ENCODE results near the gene GNE. TPM values are rescaled to one million over a fixed set of nuclear protein-coding genes. Genes with fewer than 3 reads are reported as not detected.
"Not testable (repeated sequence)": the region's sequence is repeated elsewhere in the genome, so short reads cannot be mapped to it uniquely, and the experiment has no call there.

Gene GNE
- total RNA-seq, 1 donor from 2014 or later = 13.7 TPM

DNA sequence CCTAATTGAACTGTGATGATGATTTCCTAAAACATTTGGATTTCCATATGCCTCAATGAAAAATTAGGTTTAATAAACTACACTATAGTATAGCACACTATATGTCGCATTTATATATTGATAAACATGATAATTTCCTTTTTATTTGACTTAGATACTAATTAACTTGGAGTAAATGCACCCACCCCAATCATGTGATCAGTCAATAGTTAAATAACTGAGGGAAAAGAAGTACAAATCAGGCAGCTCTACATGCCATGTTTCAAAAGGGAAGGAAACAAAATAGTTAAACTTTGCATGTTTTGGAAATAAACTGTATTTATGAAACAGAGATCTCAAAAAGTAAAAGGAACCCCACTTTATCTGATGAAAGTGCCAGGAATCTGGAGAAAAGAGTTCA lies 18.0 kb upstream of the GNE start:
- TF ChIP-seq, protein P1, sequence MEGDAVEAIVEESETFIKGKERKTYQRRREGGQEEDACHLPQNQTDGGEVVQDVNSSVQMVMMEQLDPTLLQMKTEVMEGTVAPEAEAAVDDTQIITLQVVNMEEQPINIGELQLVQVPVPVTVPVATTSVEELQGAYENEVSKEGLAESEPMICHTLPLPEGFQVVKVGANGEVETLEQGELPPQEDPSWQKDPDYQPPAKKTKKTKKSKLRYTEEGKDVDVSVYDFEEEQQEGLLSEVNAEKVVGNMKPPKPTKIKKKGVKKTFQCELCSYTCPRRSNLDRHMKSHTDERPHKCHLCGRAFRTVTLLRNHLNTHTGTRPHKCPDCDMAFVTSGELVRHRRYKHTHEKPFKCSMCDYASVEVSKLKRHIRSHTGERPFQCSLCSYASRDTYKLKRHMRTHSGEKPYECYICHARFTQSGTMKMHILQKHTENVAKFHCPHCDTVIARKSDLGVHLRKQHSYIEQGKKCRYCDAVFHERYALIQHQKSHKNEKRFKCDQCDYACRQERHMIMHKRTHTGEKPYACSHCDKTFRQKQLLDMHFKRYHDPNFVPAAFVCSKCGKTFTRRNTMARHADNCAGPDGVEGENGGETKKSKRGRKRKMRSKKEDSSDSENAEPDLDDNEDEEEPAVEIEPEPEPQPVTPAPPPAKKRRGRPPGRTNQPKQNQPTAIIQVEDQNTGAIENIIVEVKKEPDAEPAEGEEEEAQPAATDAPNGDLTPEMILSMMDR (IDR thresholded peaks at IDR 0.05) = no peak
- Histone ChIP-seq H3K4me1 (no peaks in the 10 kb centered on the region), H3K4me3 (peak overlapping the region; percentile 4), H3K9me3 (no peaks in the 10 kb centered on the region), H3K27me3 (no peaks in the 10 kb centered on the region), H3K27ac (no peak overlapping the region), H3K36me3 (no peaks in the 10 kb centered on the region)
- intact Hi-C loops (cut with DNase I) = no loop called here
- no peak for DNase-seq
- ATAC-seq = no peak

DNA sequence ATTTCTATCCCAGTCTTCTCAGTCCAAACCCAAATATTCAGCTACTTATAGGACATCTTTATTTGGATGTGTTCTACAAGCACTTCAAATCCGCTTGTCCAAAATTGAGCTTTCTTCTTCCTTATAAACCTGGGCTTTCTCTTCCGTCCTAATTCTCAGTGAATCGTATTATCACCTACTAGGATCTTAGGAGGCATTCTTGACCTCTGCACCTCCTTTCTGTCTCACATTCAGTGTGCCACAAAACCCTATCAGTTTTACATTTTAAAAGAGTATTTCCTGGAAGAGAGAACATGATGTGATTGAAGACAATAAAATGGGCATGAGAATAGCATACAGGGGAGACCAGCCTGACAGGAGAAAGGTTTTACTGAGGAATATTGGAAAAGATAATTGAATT lies 16.8 kb upstream of the GNE start:
- H3K9me3 ChIP-seq = no peaks in the 10 kb centered on the region
- H3K27me3 ChIP-seq = no peaks in the 10 kb centered on the region
- H3K27ac ChIP-seq = no peak overlapping the region
- H3K4me1 ChIP-seq = no peaks in the 10 kb centered on the region
- H3K36me3 ChIP-seq = no peaks in the 10 kb centered on the region
- H3K4me3 ChIP-seq = no peak overlapping the region
- DNase-seq (no peak), ATAC-seq (no peak)
- TF ChIP-seq, protein P1 (IDR thresholded peaks at IDR 0.05) = no peak
- intact Hi-C loops (cut with DNase I) = no loop called here

DNA sequence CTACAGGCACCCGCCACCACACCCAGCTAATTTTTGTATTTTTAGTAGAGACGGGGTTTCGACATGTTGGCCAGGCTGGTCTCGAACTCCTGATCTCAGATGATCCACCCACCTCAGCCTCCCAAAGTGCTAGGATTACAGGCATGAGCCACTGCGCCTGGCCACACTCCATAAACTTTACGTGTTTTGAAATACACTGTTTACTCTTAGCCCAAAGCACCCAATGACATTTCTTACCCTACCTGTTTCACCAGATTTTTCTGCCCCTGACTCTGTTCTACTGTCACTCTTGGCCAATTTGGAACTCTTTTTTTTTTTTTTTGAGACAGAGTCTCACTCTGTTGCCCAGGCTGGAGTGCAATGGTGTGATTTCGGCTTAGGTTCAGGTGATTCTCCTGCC lies 15.1 kb upstream of the GNE start:
- H3K27me3 ChIP-seq; H3K4me3 ChIP-seq; intact Hi-C loops (cut with DNase I); H3K27ac ChIP-seq; DNase-seq; H3K36me3 ChIP-seq; H3K4me1 ChIP-seq; H3K9me3 ChIP-seq: not testable (repeated sequence)
- peak; percentile 76 for ATAC-seq

DNA sequence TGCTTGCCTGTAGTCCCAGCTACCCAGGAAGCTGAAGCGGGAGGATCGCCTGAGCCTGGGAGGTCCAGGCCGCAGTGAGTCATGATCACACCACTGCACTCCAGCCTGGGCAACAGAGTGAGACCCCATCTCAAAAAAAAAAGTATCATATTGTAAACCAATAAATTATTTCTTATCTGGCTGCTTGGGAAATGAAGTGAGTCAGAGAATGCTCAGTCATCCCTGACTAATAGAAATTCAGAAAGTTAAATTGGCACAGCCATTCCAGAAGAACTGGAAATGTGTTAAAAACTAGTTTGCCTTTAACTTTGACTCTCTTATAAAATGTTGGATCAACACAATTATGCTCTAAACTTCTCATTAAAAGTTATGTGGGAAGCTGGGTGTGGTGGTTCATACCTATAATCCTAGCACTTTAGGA lies 9.8 kb upstream of the GNE start:
- Histone ChIP-seq H3K4me3 (no peak overlapping the region), H3K36me3 (no peaks in the 10 kb centered on the region), H3K27me3 (no peaks in the 10 kb centered on the region), H3K27ac (no peak overlapping the region), H3K9me3 (no peaks in the 10 kb centered on the region), H3K4me1 (no peaks in the 10 kb centered on the region)
- TF ChIP-seq, protein P1 (IDR thresholded peaks at IDR 0.05) = no peak
- DNase-seq (no peak), ATAC-seq (no peak)
- intact Hi-C loops (cut with DNase I) = no loop called here

DNA sequence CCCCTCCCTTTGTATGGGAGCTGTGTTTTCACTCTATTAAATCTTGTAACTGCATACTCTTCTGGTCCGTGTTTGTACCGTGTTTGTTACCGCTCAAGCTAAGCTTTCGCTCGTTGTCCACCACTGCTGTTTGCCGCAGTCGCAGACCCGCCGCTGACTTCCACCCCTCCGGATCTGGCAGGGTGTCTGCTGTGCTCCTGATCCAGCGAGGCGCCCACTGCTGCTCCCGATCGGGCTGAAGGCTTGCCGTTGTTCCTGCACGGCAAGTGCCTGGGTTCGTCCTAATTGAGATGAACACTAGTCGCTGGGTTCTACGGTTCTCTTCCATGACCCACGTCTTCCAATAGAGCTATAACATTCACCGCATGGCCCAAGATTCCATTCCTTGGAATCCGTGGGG lies 6.6 kb upstream of the GNE start:
- intact Hi-C loops (cut with DNase I) = no loop called here
- H3K36me3 ChIP-seq = no peaks in the 10 kb centered on the region

DNA sequence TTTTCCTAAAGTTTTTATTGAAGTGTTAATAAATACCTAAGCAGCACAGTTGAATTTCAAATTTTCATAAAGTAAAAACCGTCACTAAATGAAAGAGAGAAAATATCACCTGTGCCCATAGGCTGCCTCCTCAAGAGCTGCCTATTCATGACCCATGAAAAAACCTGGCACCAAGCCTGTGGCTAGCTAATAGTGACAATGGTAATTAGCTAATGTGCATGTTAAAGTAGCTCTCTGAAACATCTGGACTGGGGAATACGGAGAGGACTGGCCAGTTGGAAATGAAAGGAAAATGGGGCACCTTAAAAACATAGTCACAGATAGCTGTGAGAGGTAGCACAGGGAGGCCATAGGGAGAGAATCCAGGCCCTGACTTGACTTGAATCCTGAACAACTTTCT lies 5.4 kb upstream of the GNE start:
- no peak for DNase-seq
- no peaks in the 10 kb centered on the region for H3K9me3 ChIP-seq
- H3K36me3 ChIP-seq = no peaks in the 10 kb centered on the region
- no peaks in the 10 kb centered on the region for H3K27me3 ChIP-seq
- TF ChIP-seq, protein P1 (IDR thresholded peaks at IDR 0.05) = no peak
- ATAC-seq = no peak
- intact Hi-C loops (cut with DNase I) = no loop called here
- H3K4me1 ChIP-seq = peaks cover 5% of the 10 kb centered on the region
- H3K4me3 ChIP-seq = no peak overlapping the region
- H3K27ac ChIP-seq = no peak overlapping the region

More for the DNA sequence above, 6.6 kb upstream of the GNE start:
- Histone ChIP-seq H3K4me3 (no peak overlapping the region), H3K9me3 (no peaks in the 10 kb centered on the region), H3K27me3 (no peaks in the 10 kb centered on the region), H3K4me1 (no peaks in the 10 kb centered on the region), H3K27ac (no peak overlapping the region)
- DNase-seq = no peak
- TF ChIP-seq, protein P1 (IDR thresholded peaks at IDR 0.05) = no peak
- no peak for ATAC-seq
